ENCODE results near the gene HBM.
"Not testable (repeated sequence)": the region's sequence is repeated elsewhere in the genome, so short reads cannot be mapped to it uniquely, and the experiment has no call there.

The HBM gene

GRCh38 chr16:170788-171187 is 5.0 kb downstream of the HBM start:
- DNase-seq, result no peak

- not testable (repeated sequence) for DNase-seq
Measured at GRCh38 chr16:172374-172941, 6.7 kb downstream of the HBM start, which contains the start of gene HBA2. Gene HBA2 (plus strand): TSS chr16:172876. CDS start chr16:172913, 37 bp downstream.

DNA sequence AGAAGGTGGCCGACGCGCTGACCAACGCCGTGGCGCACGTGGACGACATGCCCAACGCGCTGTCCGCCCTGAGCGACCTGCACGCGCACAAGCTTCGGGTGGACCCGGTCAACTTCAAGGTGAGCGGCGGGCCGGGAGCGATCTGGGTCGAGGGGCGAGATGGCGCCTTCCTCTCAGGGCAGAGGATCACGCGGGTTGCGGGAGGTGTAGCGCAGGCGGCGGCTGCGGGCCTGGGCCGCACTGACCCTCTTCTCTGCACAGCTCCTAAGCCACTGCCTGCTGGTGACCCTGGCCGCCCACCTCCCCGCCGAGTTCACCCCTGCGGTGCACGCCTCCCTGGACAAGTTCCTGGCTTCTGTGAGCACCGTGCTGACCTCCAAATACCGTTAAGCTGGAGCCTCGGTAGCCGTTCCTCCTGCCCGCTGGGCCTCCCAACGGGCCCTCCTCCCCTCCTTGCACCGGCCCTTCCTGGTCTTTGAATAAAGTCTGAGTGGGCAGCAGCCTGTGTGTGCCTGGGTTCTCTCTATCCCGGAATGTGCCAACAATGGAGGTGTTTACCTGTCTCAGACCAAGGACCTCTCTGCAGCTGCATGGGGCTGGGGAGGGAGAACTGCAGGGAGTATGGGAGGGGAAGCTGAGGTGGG is 7.6 kb downstream of the HBM start:
- DNase-seq, result not testable (repeated sequence)

GRCh38 chr16:173928-174769 is 8.4 kb downstream of the HBM start:
- not testable (repeated sequence) for DNase-seq

DNA sequence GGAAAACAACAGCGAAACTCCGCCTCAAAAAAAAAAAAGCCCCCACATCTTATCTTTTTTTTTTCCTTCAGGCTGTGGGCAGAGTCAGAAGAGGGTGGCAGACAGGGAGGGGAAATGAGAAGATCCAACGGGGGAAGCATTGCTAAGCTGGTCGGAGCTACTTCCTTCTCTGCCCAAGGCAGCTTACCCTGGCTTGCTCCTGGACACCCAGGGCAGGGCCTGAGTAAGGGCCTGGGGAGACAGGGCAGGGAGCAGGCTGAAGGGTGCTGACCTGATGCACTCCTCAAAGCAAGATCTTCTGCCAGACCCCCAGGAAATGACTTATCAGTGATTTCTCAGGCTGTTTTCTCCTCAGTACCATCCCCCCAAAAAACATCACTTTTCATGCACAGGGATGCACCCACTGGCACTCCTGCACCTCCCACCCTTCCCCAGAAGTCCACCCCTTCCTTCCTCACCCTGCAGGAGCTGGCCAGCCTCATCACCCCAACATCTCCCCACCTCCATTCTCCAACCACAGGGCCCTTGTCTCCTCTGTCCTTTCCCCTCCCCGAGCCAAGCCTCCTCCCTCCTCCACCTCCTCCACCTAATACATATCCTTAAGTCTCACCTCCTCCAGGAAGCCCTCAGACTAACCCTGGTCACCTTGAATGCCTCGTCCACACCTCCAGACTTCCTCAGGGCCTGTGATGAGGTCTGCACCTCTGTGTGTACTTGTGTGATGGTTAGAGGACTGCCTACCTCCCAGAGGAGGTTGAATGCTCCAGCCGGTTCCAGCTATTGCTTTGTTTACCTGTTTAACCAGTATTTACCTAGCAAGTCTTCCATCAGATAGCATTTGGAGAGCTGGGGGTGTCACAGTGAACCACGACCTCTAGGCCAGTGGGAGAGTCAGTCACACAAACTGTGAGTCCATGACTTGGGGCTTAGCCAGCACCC is 9.5 kb downstream of the HBM start:
- no peak for DNase-seq

- not testable (repeated sequence) for DNase-seq
Measured at GRCh38 chr16:176006-176405, 10.2 kb downstream of the HBM start.

DNA sequence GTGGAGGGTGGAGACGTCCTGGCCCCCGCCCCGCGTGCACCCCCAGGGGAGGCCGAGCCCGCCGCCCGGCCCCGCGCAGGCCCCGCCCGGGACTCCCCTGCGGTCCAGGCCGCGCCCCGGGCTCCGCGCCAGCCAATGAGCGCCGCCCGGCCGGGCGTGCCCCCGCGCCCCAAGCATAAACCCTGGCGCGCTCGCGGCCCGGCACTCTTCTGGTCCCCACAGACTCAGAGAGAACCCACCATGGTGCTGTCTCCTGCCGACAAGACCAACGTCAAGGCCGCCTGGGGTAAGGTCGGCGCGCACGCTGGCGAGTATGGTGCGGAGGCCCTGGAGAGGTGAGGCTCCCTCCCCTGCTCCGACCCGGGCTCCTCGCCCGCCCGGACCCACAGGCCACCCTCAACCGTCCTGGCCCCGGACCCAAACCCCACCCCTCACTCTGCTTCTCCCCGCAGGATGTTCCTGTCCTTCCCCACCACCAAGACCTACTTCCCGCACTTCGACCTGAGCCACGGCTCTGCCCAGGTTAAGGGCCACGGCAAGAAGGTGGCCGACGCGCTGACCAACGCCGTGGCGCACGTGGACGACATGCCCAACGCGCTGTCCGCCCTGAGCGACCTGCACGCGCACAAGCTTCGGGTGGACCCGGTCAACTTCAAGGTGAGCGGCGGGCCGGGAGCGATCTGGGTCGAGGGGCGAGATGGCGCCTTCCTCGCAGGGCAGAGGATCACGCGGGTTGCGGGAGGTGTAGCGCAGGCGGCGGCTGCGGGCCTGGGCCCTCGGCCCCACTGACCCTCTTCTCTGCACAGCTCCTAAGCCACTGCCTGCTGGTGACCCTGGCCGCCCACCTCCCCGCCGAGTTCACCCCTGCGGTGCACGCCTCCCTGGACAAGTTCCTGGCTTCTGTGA is 11.0 kb downstream of the HBM start, which contains the start of gene HBA1:
Gene HBA1, plus strand, starts transcription at position 204 of the 906 bp plus-strand sequence. Its CDS starts 37 bp downstream, at position 241.
- DNase-seq, result not testable (repeated sequence)

GRCh38 chr16:177394-177822 is 11.6 kb downstream of the HBM start:
- DNase-seq, result no peak

DNA sequence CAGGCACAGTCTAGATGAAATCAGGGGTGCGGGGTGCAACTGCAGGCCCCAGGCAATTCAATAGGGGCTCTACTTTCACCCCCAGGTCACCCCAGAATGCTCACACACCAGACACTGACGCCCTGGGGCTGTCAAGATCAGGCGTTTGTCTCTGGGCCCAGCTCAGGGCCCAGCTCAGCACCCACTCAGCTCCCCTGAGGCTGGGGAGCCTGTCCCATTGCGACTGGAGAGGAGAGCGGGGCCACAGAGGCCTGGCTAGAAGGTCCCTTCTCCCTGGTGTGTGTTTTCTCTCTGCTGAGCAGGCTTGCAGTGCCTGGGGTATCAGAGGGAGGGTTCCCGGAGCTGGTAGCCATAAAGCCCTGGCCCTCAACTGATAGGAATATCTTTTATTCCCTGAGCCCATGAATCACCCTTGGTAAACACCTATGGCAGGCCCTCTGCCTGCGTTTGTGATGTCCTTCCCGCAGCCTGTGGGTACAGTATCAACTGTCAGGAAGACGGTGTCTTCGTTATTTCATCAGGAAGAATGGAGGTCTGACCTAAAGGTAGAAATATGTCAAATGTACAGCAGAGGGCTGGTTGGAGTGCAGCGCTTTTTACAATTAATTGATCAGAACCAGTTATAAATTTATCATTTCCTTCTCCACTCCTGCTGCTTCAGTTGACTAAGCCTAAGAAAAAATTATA is 12.3 kb downstream of the HBM start:
- no peak for DNase-seq

DNA sequence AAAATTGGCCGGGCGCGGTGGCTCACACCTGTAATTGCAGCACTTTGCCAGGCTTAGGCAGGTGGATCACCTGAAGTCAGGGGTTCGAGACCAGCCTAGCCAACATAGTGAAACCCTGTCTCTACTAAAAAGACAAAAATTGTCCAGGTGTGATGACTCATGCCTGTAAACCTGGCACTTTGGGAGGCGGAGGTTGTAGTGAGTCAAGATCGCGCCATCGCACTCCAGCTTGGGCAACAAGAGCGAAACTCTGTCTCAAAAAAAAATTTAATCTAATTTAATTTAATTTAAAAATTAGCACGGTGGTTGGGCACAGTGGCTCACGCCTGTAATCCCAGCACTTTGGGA is 12.9 kb downstream of the HBM start:
- DNase-seq, result no peak

- no peak for DNase-seq
Measured at GRCh38 chr16:179211-180092, 13.7 kb downstream of the HBM start.

- DNase-seq, result peak; percentile 35
Measured at GRCh38 chr16:180101-180675, 14.4 kb downstream of the HBM start, which contains the start of gene HBQ1. Gene HBQ1 (plus strand): TSS chr16:180459. CDS start chr16:180487, 28 bp downstream.

GRCh38 chr16:180681-181564 is 15.1 kb downstream of the HBM start:
- DNase-seq, result peak; percentile 80

- DNase-seq, result no peak
Measured at GRCh38 chr16:181565-182021, 15.8 kb downstream of the HBM start.

DNA sequence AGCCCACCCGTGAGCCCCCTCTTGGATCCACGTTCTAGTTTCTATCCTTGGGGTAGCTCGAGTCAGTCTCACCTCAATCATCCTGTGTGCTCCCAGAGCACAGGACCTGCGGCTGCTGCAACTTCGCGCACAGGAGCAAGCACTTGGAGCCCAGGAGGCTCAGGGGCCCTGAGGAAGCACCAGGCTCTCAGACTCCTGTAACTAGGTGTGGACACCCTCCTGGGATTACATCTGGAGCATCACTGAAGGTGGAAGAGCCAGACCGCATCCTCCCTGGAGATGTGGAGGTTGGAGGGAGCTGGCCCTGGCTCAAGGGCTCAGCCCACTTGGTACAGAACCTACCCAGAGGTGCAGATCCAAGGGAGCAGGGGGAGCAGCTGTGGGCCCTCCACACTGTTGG is 17.2 kb downstream of the HBM start:
- DNase-seq, result no peak

- DNase-seq, result no peak
Measured at GRCh38 chr16:185213-185612, 19.4 kb downstream of the HBM start.

GRCh38 chr16:185691-186090 is 19.9 kb downstream of the HBM start:
- no peak for DNase-seq

GRCh38 chr16:187330-187729 is 21.6 kb downstream of the HBM start:
- DNase-seq, result no peak

Data from stimulated activated CD4-positive, alpha-beta T cell treated with anti-CD3 and anti-CD28 coated beads, Interleukin-12 subunit alpha, Interleukin-12 subunit beta, amount 100 ng/mL, for 4 hours (primary cell).